GM12801 (cell line): ENCODE measurements around the gene PNPLA6.

Source experiments
- TF ChIP-seq, protein P1 (sequence below): IDR thresholded peaks from one replicate; pipeline ENCODE4 v1.5.1; 2011; ENCODE audit warnings: control low read depth; ENCODE audit not compliant: insufficient read length; ENCODE audit errors: extremely low read depth

The PNPLA6 gene

DNA sequence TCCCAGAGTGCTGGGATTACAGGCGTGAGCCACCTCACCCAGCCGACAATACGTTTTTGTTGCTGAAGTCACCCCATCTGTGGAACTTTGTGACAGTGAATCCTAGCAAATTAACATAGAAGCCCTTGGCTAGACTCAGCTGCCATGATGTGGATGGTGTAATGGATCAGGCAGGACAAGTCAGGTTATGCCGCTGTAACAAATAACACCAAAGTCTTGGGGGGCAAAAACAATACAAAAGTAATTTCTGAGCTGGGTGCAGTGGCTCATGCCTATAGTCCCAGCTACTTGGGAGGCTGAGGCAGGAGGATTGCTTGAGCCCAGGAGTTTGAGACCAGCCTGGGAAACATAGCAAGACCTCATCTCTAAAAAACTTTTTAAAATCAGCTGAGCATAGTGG is 29.3 kb downstream of the PNPLA6 start:
- TF ChIP-seq, protein P1, sequence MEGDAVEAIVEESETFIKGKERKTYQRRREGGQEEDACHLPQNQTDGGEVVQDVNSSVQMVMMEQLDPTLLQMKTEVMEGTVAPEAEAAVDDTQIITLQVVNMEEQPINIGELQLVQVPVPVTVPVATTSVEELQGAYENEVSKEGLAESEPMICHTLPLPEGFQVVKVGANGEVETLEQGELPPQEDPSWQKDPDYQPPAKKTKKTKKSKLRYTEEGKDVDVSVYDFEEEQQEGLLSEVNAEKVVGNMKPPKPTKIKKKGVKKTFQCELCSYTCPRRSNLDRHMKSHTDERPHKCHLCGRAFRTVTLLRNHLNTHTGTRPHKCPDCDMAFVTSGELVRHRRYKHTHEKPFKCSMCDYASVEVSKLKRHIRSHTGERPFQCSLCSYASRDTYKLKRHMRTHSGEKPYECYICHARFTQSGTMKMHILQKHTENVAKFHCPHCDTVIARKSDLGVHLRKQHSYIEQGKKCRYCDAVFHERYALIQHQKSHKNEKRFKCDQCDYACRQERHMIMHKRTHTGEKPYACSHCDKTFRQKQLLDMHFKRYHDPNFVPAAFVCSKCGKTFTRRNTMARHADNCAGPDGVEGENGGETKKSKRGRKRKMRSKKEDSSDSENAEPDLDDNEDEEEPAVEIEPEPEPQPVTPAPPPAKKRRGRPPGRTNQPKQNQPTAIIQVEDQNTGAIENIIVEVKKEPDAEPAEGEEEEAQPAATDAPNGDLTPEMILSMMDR: no peak

GRCh38 chr19:7565332-7565731 is 29.8 kb downstream of the PNPLA6 start:
- TF ChIP-seq, protein P1: no peak

GRCh38 chr19:7570761-7571160 is 35.2 kb downstream of the PNPLA6 start:
- TF ChIP-seq, protein P1: no peak

- TF ChIP-seq, protein P1: no peak
Observed at GRCh38 chr19:7575434-7576040, 40.0 kb downstream of the PNPLA6 start.

GRCh38 chr19:7578127-7578526 is 42.6 kb downstream of the PNPLA6 start:
- TF ChIP-seq, protein P1: no peak

- TF ChIP-seq, protein P1: no peak
Observed at GRCh38 chr19:7579182-7579581, 43.7 kb downstream of the PNPLA6 start.

GRCh38 chr19:7582446-7582845 is 46.9 kb downstream of the PNPLA6 start:
- TF ChIP-seq, protein P1: no peak
